HG02885 (cell line): ENCODE results near the gene SAMD3.
A peak's percentile ranks its signal among the peaks of the same experiment; 100 is the strongest.
"Not testable (repeated sequence)": the region's sequence is repeated elsewhere in the genome, so short reads cannot be mapped to it uniquely, and the experiment has no call there.

Experiments used
- ATAC-seq: cut with Tn5 transposase; IDR thresholded peaks from one replicate; pipeline ENCODE4 v1.9.1; 2021; ENCODE audit warnings: mild to moderate bottlenecking; ENCODE audit not compliant: unreplicated experiment, poor library complexity

Gene SAMD3, protein sequence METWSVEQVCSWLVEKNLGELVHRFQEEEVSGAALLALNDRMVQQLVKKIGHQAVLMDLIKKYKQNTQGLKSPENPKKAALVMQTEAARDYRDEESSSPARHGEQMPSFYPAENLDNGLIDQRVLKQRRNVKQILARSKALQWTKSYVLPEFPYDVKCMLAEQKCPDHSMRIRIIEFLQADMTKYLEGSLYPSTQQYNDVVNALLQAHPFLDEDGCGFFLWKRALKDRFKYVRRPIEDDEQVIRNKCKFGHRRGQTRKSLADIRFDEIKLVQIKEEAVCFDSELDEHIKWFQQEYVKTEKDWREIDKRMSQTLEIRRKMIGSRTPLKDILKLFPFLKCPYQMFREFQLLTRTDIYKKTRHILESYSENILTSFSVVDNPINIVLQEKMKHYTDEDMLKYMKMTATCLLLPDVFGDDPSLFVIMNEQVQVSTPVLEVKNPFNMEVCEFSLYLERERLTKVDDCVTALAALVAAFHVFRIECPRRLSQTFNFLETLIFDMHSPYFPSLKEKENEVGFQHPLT

DNA sequence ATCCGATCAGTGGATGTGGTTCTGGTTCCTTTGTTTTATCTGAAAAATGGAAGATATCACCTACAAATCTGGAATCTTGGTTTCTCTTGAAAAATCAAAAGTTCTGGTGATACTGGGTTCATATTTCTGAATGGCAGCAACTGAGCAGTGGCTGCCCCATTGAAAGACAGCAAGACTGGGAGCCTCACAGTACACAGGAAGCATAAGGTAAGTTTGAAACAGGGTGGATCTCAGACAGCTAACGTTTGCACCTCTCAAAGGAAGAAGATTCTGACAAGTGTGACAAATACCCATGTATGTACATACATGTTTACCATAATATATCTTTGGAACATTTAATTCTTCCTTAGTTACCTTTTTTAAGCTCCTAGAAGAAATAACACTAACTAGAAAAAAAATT lies at the start of gene SAMD3:
TSS of gene SAMD3 (minus strand) at position 177 of the 400 bp plus-strand sequence. CDS start 7,678 bp downstream, outside the sequence.
- ATAC-seq: no peak

DNA sequence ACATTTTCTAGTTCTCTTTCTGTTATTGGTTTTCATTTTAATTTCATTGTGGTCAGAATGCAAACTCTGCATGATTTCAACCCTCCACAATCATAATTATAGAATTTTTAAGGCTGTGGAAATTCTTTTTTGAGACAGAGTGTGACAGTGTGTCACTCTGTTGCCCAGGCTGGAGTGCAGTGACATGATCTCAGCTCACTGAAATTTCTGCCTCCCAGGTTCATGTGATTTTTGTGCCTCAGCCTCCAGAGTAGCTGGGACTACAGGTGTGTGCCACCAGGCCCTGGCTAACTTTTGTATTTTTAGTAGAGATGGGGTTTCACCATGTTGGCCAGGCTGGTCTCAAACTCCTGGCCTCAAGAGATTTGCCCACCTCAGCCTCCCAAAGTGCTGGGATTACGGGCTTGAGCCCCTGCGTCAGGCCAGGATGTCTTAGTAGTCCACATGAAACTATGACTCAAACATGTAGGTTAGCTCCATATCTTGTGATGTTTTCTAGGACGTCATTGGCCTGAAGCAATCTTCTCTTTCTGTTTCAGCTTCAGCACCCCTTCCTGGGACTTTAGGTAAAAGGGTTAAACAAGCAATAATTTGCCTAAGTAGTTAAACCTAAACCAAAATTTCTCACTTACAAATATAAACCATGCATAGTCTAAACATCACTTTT lies 47.4 kb upstream of the SAMD3 start:
- ATAC-seq: peak; percentile 86

DNA sequence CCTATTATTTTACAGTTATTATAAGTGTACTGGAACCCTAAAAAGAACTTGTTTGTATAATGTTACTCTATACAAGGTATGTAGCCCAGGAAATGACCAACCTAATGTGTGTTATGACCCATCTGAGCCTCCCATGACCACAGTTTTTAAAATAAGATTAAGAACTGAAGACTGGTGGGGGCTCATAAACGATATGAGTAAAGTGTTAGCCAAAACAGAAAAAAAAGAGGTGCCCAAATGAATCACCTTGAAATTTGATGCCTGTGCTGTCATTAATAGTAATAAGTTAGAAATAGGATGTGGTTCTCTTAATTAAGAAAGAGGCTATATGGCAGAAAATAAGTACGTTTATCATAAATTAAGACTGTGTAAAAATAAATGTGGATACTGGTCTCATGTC lies 42.8 kb upstream of the SAMD3 start:
- ATAC-seq: not testable (repeated sequence)

GRCh38 chr6:130262008-130262407 lies 39.3 kb upstream of the SAMD3 start:
- no peak for ATAC-seq

- not testable (repeated sequence) for ATAC-seq
Observed at GRCh38 chr6:130261558-130261957, 38.8 kb upstream of the SAMD3 start.

DNA sequence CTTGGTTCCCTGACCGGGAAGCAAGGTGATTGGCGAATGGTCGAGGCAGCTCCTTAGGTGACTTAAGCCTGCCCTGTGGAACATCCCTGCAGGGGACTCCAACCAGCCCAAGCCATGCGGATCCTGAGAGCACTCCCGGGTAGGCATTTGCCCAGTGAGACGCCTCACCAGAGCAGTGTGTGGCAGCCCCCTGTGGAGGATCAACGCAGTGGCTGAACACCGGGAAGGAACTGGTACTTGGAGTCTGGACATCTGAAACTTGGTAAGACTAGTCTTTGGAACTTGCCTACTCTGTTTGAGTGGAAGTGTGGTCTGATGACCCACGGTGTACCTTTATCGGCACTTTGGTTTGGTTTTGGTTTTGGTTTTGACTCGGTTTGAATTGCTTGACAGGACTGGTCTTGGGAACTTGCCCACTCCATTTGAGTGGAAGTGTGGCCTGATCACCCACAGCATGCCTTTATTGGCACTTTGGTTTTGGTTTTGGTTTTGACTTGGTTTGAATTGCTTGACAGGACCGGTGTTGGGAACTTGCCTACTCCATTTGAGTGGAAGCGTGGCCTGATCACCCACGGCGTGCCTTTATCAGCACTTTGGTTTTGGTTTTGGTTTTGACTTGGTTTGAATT lies 38.0 kb upstream of the SAMD3 start:
- ATAC-seq: peak; percentile 26

GRCh38 chr6:130260050-130260462 lies 37.3 kb upstream of the SAMD3 start:
- peak; percentile 76 for ATAC-seq

- ATAC-seq: peak; percentile 14
Observed at GRCh38 chr6:130259557-130259956, 36.8 kb upstream of the SAMD3 start.

DNA sequence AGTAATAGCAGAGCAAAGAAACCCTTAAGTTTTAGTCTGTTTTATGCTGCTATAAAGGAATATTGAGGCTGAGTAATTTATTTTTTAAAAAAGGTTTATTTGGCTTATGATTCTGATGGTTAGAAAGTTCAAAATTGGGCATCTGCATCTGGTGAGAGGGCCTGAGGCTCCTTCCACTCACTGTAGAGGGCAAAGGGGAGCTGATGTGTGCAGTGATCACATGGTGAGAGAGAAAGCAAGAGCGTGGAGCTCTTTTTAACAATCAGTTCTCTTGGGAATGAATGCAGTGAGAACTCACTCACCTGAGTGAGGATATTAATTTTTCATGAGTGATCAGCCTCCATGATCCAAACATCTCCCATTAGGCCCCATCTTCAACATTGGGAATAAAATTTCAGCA lies 36.4 kb upstream of the SAMD3 start:
- no peak for ATAC-seq

DNA sequence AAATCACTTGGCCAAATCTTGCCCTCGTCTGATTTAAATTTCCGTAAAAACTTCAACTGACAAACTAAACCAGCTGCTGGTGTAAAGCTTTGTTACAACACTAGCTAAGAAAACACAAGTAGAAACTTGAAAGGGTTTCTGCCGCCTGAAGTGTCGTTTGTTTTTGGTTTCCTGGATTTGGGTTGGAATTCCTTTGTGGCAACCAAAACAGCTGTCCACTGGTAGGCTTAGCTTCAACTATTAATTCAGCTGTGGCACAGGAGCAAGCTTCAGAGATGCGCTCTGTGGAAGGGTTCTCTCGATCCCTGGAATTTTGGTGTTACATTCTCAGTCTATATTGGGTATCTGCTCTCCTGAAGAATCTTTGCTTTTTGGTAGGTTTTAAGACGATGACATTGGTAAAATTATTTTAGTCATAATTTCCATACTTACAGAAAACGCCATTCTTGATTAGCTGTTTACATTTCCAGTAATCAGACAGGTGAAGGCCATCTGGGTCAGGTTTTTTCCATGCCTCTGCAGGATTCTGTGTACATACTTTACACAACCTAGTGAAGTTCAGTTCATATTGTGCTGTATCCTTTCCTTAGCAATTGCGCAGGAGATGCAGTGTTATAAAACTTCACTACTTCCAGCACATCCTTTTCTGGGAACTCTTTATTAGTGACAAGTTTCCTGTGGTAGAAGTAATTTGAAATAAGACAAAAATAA lies 29.9 kb upstream of the SAMD3 start:
- ATAC-seq: no peak

- no peak for ATAC-seq
Observed at GRCh38 chr6:130245267-130245666, 22.5 kb upstream of the SAMD3 start.

GRCh38 chr6:130244728-130245127 lies 22.0 kb upstream of the SAMD3 start:
- no peak for ATAC-seq

DNA sequence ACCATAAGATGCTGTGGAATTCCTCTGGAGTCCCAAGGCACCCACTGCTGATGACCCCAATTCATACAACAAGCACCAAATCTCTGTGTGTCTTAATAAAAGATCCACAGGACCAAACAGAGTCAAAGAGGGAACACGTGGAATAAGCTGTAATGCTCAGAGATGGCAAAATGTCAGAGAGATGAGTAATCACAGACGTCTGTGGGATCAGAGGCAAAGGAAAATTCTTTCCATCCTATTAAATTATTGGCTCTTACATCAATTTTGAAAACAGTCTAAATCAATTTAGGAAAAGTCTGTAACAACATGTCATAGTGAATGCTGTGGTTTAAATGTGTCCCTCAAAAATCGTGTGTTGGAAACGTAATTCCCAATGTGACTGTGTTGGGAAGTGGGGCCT lies 17.5 kb upstream of the SAMD3 start:
- no peak for ATAC-seq

GRCh38 chr6:130239755-130240154 lies 17.0 kb upstream of the SAMD3 start:
- ATAC-seq: no peak

DNA sequence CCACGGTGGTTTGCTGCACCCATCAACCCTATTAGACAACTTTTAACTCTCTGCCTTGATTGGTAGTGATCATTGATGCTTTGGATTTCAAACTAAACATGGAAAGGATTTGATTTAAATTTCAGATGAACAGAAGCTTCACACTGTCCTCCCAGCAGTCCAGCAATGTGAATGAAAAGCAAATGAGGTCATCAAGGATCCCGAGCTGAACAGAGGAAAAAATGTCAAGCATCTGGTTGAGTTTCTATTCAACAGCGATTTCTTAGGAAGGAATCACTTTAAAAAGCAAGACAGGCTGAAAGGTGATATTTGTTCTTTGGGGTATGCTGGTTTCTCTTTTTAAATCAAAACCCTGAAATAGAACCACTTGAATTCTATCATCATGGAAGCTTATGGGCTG lies 10.6 kb upstream of the SAMD3 start:
- ATAC-seq: no peak

DNA sequence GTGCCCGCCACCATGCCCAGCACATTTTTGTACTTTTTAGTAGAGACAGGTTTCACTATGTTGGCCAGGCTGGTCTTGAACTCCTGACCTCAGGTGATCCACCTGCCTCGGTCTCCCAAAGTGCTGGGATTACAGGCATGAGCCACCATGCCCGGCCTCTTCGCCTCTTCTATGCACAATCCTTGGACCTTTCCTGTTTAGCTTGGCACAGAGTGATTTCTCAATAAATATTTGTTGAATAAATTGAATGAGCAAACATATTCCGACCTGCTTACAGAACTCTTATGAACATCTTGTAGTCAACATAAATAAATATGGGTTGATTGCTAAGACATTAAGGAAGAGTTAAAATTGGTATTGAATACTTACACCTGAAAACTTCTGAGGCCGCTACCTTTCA lies 7.8 kb upstream of the SAMD3 start:
- ATAC-seq: not testable (repeated sequence)

DNA sequence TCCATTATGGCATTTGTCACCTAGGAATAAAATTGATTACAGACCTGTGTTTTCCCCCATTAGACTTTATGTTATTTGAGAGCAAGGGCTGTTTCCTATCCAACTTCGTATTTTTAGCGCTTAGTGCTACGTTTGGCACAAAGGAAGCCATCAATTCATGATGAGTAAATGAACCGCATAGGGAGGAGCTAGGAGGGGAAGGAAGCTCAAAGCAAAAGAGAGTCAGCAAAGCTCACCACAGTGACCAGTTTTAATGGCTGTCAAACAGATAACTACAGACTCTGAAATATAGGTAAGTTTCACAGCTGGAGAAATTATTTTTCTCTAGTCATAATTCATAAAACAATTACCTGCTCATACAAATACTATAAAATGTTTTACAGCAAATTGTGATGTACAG lies 6.9 kb upstream of the SAMD3 start:
- no peak for ATAC-seq

- peak; percentile 95 for ATAC-seq
Observed at GRCh38 chr6:130223508-130223907, 757 bp upstream of the SAMD3 start.

GRCh38 chr6:130218134-130218533 lies 4.6 kb downstream of the SAMD3 start:
- ATAC-seq: no peak

GRCh38 chr6:130216620-130217019 lies 6.1 kb downstream of the SAMD3 start:
- no peak for ATAC-seq
